ENCODE measurements around the gene PPP2R3B.
A peak's percentile ranks its signal among the peaks of the same experiment; 100 is the strongest.
"Not testable (repeated sequence)": the region's sequence is repeated elsewhere in the genome, so short reads cannot be mapped to it uniquely, and the experiment has no call there.

Gene PPP2R3B

DNA sequence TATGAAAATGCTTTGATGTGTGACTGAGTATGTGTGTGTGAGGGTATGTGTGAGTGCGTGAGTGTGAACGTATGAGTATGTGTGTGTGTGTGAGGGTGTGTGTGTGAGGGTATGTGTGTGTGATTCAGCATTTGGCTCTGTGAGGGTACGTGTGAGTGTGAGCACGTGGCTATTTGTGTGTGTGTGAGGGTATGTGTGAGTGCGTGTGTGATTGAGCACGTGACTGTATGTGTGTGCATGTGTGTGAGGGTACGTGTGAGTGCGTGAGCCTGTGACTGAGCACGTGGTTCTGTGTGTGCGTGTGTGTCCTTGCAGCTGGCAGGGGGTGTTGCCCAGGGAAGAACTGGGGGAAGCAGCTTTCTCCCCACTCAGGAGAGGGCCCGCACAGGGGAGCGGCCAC is 16.1 kb upstream of the PPP2R3B start:
- no peak for DNase-seq

DNA sequence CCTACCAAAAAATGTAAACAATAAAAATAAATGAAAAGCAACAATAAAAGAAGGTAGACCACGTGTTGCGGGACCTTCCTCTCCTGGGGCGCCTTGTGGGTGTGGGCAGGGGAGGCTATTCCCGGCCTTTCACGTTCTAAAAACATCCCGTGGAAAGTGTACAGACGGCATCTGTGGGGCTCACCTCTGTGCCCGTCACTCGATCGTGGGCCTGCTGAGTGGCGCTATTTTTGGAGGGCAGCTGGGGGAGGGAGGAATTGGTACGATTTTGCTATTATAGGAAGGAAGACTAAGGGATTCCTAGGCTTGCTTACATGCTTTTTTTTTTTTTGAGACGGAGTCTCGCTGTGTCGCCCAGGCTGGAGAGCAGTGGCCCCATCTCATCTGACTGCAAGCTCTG is 13.6 kb upstream of the PPP2R3B start:
- DNase-seq: no peak

DNA sequence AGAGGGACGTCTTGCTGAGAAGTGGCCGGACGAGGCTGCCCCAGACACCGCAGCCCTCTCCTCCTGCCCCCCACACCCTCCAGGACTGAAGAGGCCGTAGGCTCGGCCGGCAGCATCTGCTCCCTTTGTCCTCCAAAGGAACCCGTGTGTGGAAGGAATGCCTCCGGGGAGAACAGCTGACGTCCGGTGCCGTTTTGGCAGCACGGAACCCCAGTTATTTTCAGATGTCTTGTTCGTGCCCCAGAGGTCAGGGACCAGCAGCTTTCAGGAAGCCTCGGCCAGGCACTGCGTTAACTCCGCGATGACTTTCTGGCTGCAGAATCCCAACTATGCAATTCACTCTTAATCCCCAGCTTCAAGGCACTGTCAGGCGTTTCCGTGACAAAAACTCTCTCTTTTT is 10.9 kb upstream of the PPP2R3B start:
- DNase-seq: no peak

DNA sequence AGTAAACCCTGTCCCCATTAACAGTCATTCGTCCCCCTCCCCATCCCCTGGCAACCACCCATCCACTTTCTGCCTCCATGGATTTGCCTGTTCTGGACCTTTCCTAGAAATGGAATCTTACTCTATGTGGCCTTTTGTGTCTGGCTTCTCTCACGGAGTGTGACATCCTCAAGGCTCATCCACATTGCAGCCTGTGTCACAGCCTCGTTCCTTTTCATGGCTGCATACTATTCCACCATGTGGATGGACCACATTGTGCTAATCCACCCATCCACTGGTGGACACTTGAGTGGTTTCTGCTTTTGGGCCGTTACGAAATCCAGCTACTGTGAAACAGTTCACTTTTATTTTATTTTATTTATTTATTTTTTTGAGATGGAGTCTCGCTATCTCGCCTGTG is 8.1 kb upstream of the PPP2R3B start:
- no peak for DNase-seq

DNA sequence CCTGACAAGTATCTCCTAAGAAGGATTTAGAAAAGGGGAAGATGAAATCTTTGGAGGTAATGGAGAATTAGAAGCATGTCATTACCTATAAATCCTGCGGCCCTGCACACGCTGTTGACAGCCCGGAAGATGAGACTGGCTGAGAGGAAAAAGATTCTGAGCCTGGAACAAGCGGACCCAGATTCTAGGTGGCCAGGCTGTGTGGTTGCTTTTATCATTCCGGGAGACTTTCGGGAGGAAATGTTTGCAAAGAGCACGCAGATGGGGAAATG is 5.8 kb upstream of the PPP2R3B start:
- no peak for DNase-seq

DNA sequence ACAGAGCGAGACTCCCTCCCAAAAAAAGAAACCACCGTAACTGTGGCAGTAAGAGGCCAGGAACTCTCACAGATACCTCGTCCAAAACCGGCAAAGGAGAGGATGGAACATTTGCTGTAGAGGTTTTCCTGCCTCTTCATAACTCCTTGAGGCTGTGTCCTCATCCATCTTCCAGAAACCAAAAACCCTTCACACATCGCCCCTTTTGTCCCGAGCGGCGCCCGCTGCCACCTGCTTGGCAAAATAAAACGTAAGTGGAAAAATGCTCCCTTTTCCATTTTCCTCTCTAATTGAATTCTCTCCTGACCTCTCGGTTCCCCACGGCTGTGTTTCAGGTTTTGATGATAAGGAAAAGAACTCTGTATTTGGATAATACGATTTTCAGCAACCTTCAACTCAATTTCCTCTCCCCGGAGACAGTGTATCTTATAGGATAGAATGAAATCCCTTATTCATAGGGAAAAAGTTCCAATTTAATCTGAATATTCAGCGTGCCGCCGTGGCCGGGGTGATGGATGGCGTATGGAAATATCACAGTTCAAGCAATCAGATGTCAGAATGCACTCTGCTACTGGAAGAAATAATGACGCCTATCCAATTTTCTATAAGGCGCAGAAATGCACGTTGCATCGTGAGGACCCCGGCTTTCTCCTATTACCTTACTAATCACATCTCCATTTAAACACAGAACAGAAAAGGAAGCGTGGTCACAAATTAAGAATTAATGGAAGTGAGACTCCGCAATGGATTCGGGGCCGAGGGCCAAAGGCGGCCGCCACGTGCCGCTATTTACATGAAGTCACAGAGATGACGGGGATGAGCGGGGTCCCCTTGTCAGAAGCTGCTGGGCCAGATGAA is 5.2 kb upstream of the PPP2R3B start:
- no peak for DNase-seq

GRCh38 chrX:390459-390858 is 3.8 kb upstream of the PPP2R3B start:
- DNase-seq: no peak

DNA sequence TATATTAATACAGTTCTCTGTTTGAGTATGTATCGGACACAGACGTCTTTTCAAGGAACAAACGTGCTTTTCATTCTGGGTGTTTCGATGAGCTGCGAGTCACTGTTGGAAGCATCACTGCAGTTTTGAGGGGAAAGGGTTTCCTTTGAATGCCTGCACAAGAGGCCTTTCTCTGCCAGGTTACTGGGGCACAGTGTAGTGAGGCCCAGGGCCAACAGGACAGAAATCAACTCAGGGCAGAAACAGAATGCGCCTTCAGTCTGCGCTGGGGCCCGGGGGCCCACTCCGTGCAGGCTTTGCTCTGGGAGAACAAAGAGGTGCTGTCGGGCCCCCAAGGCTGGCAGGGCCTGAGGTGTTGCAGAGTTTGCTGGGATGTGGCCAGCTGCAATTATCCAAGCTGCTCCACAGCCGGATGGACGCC is 2.3 kb upstream of the PPP2R3B start:
- DNase-seq: no peak

DNA sequence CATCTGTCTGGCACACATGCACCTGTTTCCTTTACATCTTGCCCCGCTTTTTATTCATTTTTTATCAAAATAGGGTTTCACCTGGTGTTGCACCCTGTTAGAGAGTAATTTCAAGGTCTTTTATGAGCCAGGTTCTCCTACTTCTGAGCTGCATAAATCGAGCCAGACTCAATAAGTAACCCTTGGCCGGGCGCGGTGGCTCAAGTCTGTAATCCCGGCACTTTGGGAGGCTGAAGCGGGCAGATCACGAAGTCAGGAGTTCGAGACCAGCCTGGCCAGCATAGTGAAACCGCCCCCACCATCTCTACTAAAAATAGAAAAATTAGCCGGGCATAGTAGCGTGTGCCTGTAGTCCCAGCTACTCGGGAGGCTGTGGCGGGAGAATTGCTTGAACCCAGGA is 1.0 kb upstream of the PPP2R3B start:
- no peak for DNase-seq

GRCh38 chrX:386239-386767 is 404 bp downstream of the PPP2R3B start:
- DNase-seq: peak in 2 of 4 experiments; percentile 10 to 12

GRCh38 chrX:385736-386135 is 971 bp downstream of the PPP2R3B start:
- not testable (repeated sequence) for DNase-seq

GRCh38 chrX:384861-385260 is 1.8 kb downstream of the PPP2R3B start:
- DNase-seq: no peak

GRCh38 chrX:378443-378842 is 8.3 kb downstream of the PPP2R3B start:
- DNase-seq: no peak

- DNase-seq: not testable (repeated sequence)
Observed at GRCh38 chrX:376206-376605, 10.5 kb downstream of the PPP2R3B start.

DNA sequence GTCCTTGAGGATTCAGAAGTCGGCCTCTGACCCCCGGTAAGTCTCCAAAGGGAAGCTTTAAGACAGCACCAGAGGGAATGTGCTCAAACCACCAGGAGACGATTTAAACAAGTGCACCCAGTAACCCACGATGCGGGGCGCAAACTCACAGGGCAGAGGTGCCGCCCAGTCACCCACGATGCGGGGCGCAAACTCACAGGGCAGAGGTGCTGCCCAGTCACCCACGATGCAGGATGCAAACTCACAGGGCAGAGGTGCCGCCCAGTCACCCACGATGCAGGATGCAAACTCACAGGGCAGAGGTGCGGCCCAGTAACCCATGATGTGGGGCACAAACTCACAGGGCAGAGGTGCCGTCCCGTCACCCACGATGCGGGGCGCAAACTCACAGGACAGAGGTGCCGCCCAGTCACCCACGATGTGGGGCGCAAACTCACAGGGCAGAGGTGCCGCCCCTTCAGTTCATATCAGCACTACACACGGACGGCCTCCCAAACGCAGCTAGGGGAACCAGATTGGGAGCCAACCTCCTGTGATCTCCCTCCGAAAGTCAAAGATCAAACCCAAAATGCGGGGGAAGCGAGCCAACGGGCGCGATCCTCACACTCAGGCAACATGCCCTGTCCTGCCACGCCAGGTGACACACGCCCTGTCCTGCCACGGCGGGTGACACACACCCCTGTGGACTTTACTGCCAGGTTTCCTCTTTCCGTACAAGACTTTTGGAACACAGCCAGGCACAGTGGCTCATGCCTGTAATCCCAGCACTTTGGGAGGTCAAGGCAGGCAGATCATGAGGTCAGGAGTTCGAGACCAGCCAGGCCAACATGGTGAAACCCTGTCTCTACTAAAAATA is 11.3 kb downstream of the PPP2R3B start:
- DNase-seq: no peak

GRCh38 chrX:374596-374995 is 12.1 kb downstream of the PPP2R3B start:
- no peak for DNase-seq

DNA sequence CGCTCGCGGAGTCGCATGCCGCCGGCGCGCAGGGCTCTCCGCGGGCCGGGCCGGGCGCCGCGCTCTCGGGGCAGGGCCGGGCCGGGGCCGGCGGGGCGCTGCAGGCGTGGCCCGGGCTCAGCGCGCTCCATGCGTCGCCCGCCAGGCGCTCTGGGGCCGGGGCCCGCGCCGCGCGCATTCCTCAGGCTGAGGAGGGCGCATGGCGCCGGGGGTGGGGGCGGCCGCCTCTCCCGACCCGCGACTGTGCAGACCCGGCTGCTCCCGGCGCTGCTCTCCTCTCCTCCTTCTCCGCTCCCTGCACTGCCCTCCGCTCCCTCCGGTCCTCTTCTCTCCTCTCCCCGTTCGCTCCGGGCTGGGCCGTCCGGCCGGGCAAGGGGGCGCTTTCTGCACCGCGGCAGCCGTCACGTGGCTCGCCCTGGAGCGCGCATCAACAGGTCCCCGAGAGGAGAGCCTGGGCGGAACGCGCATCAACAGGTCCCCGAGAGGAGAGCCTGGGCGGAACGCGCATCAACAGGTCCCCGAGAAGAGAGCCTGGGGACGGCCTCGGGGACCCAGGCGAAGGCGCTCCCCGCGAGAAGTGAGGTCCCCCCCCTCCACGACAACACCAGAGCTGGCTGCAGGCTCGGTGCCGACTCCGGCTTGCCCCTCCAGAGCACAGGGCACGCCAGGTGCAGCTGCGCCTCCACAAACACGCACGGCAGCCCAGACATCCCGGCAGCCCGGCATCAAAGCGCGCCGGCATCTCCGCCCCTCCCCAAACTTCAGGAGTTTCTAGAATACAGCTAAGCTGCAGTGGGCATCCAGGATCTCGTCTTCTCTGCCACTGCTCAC is 12.9 kb downstream of the PPP2R3B start:
- no peak for DNase-seq

DNA sequence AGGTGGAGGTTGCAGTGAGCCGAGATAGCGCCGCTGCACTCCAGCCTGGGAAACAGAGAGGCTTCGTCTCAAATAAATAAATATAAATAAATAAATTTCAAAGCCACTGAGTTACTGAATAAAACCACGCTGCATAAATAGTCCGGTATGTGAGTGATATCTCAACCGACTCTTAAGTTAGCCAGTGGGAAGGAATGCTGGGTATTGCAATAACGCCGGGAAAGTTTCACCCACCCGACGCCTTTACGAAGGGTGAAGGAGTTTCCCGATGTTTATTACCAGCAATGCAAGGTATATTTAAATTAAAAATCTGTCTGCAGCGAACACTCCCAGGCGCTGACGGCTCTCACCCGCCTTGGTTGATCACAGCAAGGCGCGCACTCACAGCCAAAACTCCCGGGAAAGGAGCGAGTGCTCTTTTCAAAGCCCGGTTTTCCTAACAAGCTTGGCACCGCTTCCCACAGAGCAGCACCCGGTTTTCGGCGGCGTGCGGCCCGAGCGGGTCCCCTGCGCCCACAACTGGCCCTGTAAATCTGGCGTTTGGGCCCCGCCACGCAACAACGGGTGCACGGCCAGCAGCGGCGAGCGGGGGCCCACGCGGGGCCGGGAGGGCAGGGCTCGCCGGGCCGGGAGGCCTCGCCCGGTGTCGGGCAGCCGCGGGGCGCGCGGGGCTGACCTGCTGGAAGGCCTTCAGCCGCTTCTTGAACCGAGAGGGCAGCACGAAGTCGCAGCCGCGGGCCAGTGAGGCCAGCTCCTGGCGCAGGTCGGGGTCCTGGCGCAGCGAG is 13.7 kb downstream of the PPP2R3B start:
- DNase-seq: no peak

- no peak for DNase-seq
Observed at GRCh38 chrX:371907-372306, 14.8 kb downstream of the PPP2R3B start.

GRCh38 chrX:370963-371745 is 15.6 kb downstream of the PPP2R3B start:
- DNase-seq: no peak

All from suppressor macrophage (primary cell).